Brain pericyte (primary cell): ENCODE data around the gene FADS1.

Experiments used
- DNase-seq: peaks from one replicate; pipeline ENCODE4 v3.0.0-alpha.2; 2012; ENCODE audit warnings: low read depth, low spot score

Gene FADS1

GRCh38 chr11:61846362-61847020 lies 29.7 kb upstream of the FADS1 start:
- DNase-seq, result no peak

GRCh38 chr11:61844909-61845565 lies 28.2 kb upstream of the FADS1 start:
- DNase-seq, result no peak

DNA sequence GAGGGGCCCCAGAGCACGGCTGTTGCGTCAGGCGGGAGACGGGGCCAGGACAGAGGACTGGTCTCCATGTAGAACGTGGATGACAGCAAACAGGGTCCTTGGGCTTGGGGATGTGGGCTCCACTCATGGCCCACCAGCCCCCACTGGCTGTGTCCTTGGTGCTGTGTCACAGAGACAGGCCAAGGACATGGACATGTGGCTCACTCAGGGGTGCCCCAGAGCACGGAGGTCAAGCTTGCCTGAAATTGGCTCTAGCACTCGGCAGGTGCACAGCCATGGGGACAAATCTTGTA lies 25.7 kb upstream of the FADS1 start:
- DNase-seq, result no peak

DNA sequence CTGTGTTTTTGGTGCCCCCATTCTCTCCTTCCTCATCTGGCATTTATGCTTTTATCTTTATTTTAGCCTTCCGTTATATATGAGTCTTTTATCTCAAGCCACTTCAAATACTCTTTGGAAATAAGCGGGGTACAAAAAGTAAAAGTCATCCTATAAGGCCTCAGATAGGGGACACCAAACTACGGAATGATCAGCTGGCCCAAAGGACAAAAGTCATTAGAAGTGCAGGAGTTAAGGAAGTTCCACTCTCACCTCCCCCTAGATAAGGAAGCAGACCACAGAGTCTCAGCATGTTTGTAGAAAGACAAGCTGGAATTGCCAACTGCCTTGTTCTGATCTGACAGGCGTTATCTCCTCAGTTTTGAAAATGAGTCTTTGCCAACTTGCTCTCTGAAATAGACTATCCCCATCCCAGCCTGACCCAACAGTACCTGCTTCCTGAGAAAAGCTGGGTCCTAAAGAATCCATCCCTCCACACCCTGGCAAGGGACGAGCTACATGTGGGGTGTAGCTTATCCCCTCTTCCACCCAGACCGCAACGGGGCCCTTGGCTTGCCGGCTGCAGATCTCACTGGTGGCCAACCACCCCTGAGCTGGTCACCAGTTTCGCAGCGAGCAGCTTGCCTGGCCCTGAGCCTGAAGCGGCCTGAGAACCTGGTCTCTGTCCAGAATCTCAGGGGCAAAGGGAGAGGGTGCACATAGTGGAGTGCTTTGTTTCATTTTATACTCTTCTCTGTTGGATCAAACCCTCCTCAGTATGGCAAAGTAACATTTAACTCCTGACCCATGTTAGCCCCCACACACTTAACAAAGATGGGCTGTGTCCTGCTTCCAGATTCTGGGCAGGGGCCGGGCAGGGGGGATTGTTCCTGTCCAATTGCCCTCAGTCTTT lies 25.1 kb upstream of the FADS1 start:
- DNase-seq, result no peak

- DNase-seq, result no peak
Observed at GRCh38 chr11:61840371-61840770, 23.6 kb upstream of the FADS1 start.

- no peak for DNase-seq
Observed at GRCh38 chr11:61839742-61840141, 22.9 kb upstream of the FADS1 start.

DNA sequence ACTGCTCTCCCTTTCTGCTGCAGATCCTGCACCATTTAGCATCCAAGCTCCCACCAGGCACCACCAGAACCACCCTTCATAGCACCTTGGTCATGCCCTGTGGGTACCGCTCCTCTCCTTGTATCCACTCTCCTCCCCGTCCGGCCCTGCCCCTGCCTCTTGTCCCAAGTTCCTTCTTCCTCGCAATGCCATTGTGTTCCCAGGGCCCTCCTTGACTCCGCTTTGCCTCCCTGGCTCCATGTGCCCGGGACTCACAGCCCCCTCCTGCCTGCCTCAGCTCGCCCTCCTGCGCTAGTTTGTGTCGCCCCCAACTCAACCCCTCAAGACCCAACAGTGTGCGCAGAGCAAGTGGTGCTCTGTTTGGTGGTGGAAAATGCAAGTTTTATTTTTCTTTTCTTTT lies 22.1 kb upstream of the FADS1 start:
- DNase-seq, result no peak

- no peak for DNase-seq
Observed at GRCh38 chr11:61838501-61838900, 21.7 kb upstream of the FADS1 start.

DNA sequence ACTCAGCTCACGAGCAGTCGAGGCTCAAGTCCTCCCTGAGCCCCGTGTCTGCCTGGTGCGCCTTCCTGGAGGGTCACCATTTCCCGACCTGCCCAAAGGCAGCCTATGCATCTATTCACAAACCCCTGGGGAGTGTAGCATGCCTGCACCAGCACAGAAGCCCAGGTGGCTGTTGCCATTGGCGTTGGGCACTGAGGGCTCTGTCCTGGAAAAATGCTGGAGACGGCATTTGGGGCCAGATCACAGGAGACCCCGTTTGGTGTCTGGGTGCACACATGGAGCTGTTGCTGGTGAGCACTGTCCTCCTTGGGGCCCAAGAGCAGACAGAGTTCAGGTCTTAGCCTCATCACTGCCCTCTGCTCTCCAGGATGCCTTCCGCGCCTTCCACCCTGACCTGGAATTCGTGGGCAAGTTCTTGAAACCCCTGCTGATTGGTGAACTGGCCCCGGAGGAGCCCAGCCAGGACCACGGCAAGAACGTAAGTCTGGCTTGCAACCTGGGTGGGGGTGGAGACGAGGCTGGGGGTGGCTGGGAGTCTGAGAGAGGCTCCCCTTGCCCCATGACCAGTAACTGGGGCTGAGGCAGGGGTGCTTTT lies 20.7 kb upstream of the FADS1 start:
- no peak for DNase-seq

DNA sequence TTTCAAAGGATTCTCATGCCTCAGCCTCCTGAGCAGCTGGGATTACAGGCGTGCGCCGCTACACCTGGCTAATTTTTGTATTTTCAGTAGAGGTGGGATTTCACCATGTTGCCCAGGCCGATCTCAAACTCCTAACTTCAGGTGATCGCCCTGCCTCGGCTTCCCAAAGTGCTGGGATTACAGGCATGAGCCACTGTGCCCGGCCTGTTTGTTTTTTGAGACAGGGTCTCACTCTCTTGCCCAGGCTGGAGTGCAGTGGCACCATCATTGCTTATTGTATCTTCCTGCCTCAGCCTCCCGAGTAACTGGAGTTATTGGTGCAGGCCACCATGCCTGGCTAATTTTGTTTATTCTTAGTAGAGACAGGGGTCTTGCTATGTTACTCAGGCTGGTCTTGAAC lies 19.4 kb upstream of the FADS1 start:
- DNase-seq, result no peak

DNA sequence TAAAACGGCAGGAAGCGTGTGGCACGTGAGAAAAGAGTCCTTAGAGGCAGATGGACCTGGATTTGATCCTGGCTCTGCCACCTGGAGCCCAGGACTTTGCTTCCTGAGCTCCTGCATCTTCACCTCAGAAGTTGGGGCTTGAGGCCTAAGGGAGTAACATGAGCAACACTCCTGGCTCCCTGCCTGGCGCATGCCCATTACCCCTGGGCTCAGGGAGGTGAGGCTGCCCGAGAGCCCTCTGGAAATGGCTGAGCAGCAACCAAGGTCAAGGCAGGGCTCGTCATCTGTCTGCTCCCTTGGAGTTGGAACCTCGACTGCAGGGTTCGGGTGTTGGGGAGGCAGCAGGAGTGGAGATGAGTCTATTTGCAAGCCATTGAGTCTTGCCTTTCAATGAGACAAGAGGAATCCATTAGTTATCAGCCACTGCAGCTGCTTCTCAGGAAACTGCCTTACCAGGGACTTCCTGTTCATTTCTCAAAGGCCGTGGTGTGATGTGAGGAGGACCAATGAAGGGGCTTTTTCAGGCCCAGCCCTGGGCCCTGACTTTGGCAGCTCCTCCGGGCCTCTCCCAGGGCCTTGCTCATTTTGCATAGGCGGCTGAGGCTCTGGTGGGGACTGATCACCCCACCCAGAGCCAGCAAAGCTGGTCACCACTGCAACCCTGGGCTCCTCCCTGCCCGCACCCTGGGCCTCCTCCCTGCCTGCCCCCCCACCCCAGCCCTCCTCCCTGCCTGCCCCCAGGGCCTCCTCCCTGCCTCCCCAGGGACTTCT lies 17.7 kb upstream of the FADS1 start:
- no peak for DNase-seq

DNA sequence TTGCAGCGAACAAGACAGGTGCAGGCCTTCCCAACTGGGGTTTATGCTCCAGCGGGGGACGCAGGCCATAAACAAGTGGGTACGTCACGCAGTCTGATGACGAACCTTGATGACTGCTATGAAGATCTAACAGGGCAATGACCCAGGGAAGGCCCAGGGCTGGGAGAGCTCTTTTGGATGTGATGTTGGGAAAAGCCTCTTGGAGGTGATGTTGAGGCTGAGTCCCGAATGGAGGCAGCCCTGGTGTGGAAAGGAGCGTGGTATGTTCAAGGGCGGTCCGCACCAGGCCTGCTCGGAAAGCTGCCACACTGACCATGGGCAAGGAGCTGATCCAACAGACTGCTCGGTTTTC lies 17.1 kb upstream of the FADS1 start:
- DNase-seq, result no peak

GRCh38 chr11:61833471-61833870 lies 16.7 kb upstream of the FADS1 start:
- DNase-seq, result no peak

GRCh38 chr11:61832754-61833153 lies 16.0 kb upstream of the FADS1 start:
- DNase-seq, result no peak

GRCh38 chr11:61832207-61832606 lies 15.4 kb upstream of the FADS1 start:
- DNase-seq, result no peak

- no peak for DNase-seq
Observed at GRCh38 chr11:61830237-61831105, 13.7 kb upstream of the FADS1 start.

- no peak for DNase-seq
Observed at GRCh38 chr11:61829806-61830205, 13.0 kb upstream of the FADS1 start.

DNA sequence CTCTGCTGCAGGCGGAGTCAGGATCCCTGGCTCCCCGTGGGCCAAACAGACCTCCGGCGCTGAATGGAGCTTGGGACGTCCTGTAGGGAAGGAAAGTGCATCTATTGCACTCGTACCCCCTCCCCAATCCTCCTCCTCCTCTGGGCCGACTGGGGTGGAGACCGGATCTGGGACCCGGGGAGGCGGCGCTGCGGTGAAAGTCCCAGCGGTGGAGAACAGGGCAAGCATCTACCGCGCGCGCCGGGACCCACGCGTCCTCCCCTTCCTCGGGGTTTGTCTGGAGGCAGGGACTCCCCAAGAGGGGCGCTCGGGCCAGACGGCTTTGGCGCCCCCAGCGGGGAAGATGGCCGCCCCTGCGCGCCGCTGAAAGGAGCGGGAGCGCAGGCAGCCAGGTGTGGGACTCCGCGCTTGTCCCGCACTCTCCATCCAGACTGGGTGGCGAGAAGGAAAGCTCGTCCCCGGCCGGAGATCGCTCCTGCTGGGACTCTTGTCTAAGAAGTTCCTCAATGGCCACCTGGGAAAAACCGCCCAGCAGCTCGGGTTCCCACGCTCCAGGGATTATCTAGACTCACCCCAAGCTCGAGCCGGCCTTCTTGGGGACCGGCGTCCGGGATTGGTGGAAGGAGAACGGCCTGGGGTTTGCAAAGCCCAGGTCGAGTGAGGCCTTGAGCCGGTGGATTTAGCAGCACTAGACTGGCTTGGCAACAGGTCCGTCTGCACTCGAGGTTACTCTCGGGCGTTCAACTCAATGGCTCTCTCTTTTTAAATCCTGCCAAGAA lies 12.0 kb upstream of the FADS1 start:
- no peak for DNase-seq

DNA sequence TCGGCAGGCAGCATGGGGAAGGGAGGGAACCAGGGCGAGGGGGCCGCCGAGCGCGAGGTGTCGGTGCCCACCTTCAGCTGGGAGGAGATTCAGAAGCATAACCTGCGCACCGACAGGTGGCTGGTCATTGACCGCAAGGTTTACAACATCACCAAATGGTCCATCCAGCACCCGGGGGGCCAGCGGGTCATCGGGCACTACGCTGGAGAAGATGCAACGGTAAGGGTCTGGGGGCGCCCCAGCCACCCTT lies 11.5 kb upstream of the FADS1 start:
- DNase-seq, result no peak
